Neural progenitor cell (in vitro differentiated cells): Measurements from ENCODE around the gene PTRH1.

Experiments used
- EZH2 ChIP-seq: fragments of 200-600 bp; sonication (generic); IDR thresholded peaks from 2 replicates; pipeline ENCODE4 v1.6.1; 2017; ENCODE audit warnings: antibody characterized with exemption, mild to moderate bottlenecking, moderate library complexity
- TF ChIP-seq, protein P1 (sequence below): fragments of 200-600 bp; sonication (generic); IDR thresholded peaks from 2 replicates; pipeline ENCODE4 v1.5.1; 2017; ENCODE audit warnings: antibody characterized with exemption, mild to moderate bottlenecking

DNA sequence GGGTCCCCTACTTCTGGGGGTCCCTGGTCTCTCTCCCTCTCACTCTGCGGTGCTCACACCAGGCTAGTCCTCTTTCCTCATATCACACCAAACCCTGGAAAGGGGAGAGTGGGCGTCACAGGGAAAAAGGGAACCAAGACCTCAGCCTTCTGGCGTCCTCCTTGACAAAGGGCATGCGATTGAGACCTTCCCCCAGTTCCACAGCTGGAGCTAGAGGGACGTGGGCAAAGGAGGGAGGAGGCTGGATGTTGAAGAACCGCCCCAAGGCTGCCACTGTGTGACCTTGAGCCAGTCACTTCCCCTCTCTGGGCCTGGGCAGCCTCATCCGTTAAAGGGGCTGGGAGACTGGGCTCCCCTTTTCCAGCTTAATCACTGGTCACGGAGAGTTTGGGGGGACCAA, 38.2 kb upstream of the PTRH1 start:
- TF ChIP-seq, protein P1, sequence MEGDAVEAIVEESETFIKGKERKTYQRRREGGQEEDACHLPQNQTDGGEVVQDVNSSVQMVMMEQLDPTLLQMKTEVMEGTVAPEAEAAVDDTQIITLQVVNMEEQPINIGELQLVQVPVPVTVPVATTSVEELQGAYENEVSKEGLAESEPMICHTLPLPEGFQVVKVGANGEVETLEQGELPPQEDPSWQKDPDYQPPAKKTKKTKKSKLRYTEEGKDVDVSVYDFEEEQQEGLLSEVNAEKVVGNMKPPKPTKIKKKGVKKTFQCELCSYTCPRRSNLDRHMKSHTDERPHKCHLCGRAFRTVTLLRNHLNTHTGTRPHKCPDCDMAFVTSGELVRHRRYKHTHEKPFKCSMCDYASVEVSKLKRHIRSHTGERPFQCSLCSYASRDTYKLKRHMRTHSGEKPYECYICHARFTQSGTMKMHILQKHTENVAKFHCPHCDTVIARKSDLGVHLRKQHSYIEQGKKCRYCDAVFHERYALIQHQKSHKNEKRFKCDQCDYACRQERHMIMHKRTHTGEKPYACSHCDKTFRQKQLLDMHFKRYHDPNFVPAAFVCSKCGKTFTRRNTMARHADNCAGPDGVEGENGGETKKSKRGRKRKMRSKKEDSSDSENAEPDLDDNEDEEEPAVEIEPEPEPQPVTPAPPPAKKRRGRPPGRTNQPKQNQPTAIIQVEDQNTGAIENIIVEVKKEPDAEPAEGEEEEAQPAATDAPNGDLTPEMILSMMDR, result no peak
- no peak for TF ChIP-seq EZH2
